Mononuclear cell (primary cell): Measurements from ENCODE around the gene PHF21A. TPM values are rescaled to one million over a fixed set of nuclear protein-coding genes. Genes with fewer than 3 reads are reported as not detected.
"Not testable (repeated sequence)": the region's sequence is repeated elsewhere in the genome, so short reads cannot be mapped to it uniquely, and the experiment has no call there.

Source experiments
- H3K27me3 ChIP-seq: 2 replicates; pipeline ENCODE4 v1.6.0; 2011; ENCODE audit warnings: low read length, control low read depth; ENCODE audit not compliant: insufficient read depth
- H3K4me1 ChIP-seq: 2 replicates; pipeline ENCODE4 v1.5.1; 2011; ENCODE audit warnings: mild to moderate bottlenecking, low read length, control low read depth; ENCODE audit not compliant: insufficient read depth
- H3K4me3 ChIP-seq: 2 replicates; pipeline ENCODE4 v1.5.1; 2011; ENCODE audit warnings: mild to moderate bottlenecking, low read length, moderate library complexity
- H3K9me3 ChIP-seq: 2 replicates; pipeline ENCODE4 v1.5.1; 2011; ENCODE audit warnings: low read depth, mild to moderate bottlenecking, control low read depth, low read length
- total RNA-seq: library from RNA; depleted of rRNA; stranded (reverse); fragments of >200 nt; gene quantifications from one replicate; pipeline ENCODE4 v1.2.3, GENCODE V29; 2012

Gene PHF21A
- total RNA-seq, 1 donor = 33.2 TPM

- H3K9me3 ChIP-seq = no peaks in the 10 kb centered on the region
- peaks cover 6% of the 10 kb centered on the region for H3K4me1 ChIP-seq
- peaks cover 23% of the 10 kb centered on the region for H3K27me3 ChIP-seq
- no peak overlapping the region for H3K4me3 ChIP-seq
Observed at GRCh38 chr11:45902452-45903380, 218.5 kb downstream of the PHF21A start.

DNA sequence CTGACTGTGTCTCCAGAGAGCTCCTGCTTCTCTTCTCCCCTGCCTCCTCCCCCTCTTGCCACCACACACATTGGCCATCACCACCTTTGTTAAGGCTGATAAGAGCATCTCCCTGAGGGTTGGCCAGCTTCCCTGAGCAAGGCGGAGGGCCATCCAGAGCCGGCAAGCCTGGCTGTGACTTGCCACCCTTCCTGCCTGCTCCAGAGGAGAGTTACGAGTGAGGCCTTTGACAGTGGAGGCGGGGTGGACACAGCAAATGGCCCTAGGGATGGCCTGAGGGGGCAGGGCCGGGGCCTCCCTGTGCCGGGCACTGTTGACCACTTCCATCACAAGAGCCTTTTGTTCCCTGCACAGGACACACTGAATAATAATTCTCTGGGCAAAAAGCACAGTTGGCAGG lies 219.6 kb downstream of the PHF21A start:
- no peaks in the 10 kb centered on the region for H3K9me3 ChIP-seq
- no peak overlapping the region for H3K4me3 ChIP-seq
- peaks cover 30% of the 10 kb centered on the region for H3K27me3 ChIP-seq
- H3K4me1 ChIP-seq = peaks cover 6% of the 10 kb centered on the region

- Histone ChIP-seq H3K27me3 (peaks cover 32% of the 10 kb centered on the region), H3K4me3 (no peak overlapping the region), H3K9me3 (no peaks in the 10 kb centered on the region), H3K4me1 (peaks cover 6% of the 10 kb centered on the region)
Observed at GRCh38 chr11:45900916-45901617, 220.2 kb downstream of the PHF21A start.

- not testable (repeated sequence) for H3K9me3 ChIP-seq, H3K4me3 ChIP-seq, H3K4me1 ChIP-seq
- peaks cover 34% of the 10 kb centered on the region for H3K27me3 ChIP-seq
Observed at GRCh38 chr11:45900175-45900800, 221.0 kb downstream of the PHF21A start.

GRCh38 chr11:45899448-45900174 lies 221.6 kb downstream of the PHF21A start:
- Histone ChIP-seq H3K4me3 (peak overlapping the region; percentile 10), H3K27me3 (peaks cover 34% of the 10 kb centered on the region)

GRCh38 chr11:45899086-45899447 lies 222.2 kb downstream of the PHF21A start:
- Histone ChIP-seq H3K27me3 (peaks cover 34% of the 10 kb centered on the region), H3K4me1 (peaks cover 6% of the 10 kb centered on the region), H3K4me3 (no peak overlapping the region), H3K9me3 (no peaks in the 10 kb centered on the region)

More at GRCh38 chr11:45899448-45900174, 221.6 kb downstream of the PHF21A start:
- Histone ChIP-seq H3K4me1 (peaks cover 6% of the 10 kb centered on the region), H3K9me3 (no peaks in the 10 kb centered on the region)

DNA sequence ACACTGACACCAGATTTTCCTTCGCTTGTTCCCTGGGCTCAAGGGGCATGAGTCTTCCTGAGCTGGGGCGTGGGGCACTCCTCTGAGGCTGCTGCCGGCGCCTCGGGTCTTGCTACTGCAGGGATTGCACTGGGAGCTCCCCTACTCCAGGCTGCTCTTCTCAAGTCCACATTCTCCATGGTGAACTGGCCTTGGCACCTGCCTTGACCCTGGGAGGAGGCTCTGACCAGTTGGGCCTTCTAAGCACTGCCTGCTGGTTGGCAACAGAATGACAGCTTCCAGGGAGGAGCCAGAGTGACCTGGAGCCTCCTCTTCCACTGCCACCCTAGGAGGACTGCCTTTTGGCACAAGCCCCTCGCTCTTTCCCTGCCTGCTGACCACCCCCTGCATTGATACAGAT lies 223.7 kb downstream of the PHF21A start:
- Histone ChIP-seq H3K27me3 (peaks cover 34% of the 10 kb centered on the region), H3K9me3 (no peaks in the 10 kb centered on the region), H3K4me1 (peaks cover 6% of the 10 kb centered on the region), H3K4me3 (no peak overlapping the region)

- Histone ChIP-seq H3K4me3 (no peak overlapping the region), H3K9me3 (no peaks in the 10 kb centered on the region), H3K4me1 (peaks cover 6% of the 10 kb centered on the region), H3K27me3 (peaks cover 34% of the 10 kb centered on the region)
Observed at GRCh38 chr11:45896422-45896984, 224.8 kb downstream of the PHF21A start.

DNA sequence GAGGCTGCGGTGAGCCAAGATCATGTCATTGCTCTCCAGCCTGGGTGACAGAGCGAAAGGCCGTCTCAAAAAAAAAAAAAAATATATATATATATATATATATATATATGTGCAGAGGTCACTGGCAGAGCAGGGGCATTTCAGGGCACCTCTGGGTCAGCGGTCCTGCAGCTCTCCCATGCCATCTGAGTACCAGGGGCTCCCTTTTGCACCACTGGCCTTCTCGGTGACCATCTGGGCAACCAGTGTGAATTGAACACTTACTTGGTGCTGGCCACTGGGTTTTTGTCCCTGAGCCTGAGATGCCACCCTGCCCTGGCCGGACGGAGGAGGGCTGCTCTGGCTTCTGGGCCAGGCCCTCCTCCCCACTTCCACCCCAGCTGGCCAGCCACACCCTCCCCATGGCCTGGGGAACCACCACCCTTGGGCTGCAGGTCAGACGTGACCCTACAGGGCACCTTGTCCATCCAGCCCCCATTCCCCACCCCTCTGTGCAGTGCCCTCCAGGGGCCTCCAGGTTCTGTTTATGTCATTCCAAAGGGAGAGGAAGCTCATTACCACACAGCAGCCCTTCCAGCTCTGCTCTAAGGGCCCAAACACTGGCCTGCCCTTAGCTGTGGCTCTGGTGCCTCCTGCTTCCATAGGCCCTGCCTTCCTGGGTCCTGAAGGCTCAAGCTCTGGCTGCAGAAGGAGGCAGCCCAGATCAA lies 225.5 kb downstream of the PHF21A start:
- H3K4me1 ChIP-seq = peaks cover 6% of the 10 kb centered on the region
- H3K4me3 ChIP-seq = no peak overlapping the region
- no peaks in the 10 kb centered on the region for H3K9me3 ChIP-seq
- peaks cover 32% of the 10 kb centered on the region for H3K27me3 ChIP-seq

- Histone ChIP-seq H3K27me3 (peaks cover 27% of the 10 kb centered on the region), H3K4me1 (peaks cover 6% of the 10 kb centered on the region), H3K9me3 (no peaks in the 10 kb centered on the region), H3K4me3 (no peak overlapping the region)
Observed at GRCh38 chr11:45894555-45895247, 226.6 kb downstream of the PHF21A start.

- Histone ChIP-seq H3K27me3 (peaks cover 13% of the 10 kb centered on the region), H3K9me3 (no peaks in the 10 kb centered on the region), H3K4me3 (no peak overlapping the region), H3K4me1 (no peaks in the 10 kb centered on the region)
Observed at GRCh38 chr11:45892856-45893255, 228.4 kb downstream of the PHF21A start.

DNA sequence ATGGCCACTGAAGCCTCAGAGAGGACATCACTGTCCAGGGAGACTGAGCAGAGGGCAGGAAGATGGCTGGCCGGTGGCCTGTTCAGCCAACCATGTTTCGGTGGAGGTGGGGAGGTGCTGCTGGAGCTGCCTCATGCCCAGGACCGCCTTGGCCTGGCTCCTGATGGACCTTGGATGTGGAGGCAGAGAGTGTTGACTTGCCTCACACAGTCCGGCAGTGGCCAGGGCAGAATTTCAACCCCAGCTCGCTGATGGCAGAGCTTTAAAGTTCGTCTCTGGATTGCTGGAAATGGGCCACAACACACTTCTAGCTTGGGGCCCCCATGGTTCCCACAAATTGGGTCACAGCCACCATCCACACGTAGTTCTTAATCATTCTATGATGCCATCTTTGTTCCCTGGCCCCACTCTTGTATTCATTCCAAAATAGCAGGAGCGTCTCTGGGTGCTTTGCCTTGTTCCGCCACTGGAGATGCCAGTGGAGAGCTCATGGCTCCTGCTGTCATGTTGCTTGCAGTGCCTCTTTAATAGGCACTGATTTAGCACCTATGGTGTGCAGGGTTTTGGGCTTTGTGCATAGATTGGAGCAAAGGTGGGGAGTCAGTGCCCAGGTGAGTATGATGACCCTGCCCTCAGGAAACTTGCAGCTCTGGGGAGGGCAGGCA lies 230.2 kb downstream of the PHF21A start:
- Histone ChIP-seq H3K4me3 (no peak overlapping the region), H3K9me3 (no peaks in the 10 kb centered on the region), H3K4me1 (peaks cover under 1% of the 10 kb centered on the region)

GRCh38 chr11:45889966-45890365 lies 231.3 kb downstream of the PHF21A start:
- no peak overlapping the region for H3K4me3 ChIP-seq

More for the DNA sequence above, 230.2 kb downstream of the PHF21A start:
- peaks cover 4% of the 10 kb centered on the region for H3K27me3 ChIP-seq

More at GRCh38 chr11:45889966-45890365, 231.3 kb downstream of the PHF21A start:
- Histone ChIP-seq H3K27me3 (peaks cover 2% of the 10 kb centered on the region), H3K4me1 (peaks cover 8% of the 10 kb centered on the region), H3K9me3 (no peaks in the 10 kb centered on the region)
